GM23338 (cell line): ENCODE measurements around the gene HOXC9. TPM values are rescaled to one million over a fixed set of nuclear protein-coding genes. Genes with fewer than 3 reads are reported as not detected.

ENCODE experiments used
- ATAC-seq: fragments of 200-7000 bp; cut with Tn5 transposase; 3 replicates; pipeline ENCODE4 v1.9.1; 2020
- DNase-seq: peaks from one replicate; pipeline ENCODE4 v3.0.0-alpha.2; 2015; ENCODE audit warnings: low spot score
- H2AFZ ChIP-seq: fragments of 200-600 bp; sonication (generic); 2 replicates; pipeline ENCODE4 v1.8.0; 2016; ENCODE audit warnings: antibody characterized with exemption, mild to moderate bottlenecking, moderate library complexity
- H3F3A ChIP-seq: fragments of 200-600 bp; sonication (generic); replicated peaks from 2 replicates; pipeline ENCODE4 v1.8.0; 2017; ENCODE audit warnings: antibody characterized with exemption, mixed run types, low read depth
- H3K27ac ChIP-seq: fragments of 200-600 bp; sonication (generic); 2 replicates; pipeline ENCODE4 v1.6.1; 2016; ENCODE audit warnings: low read depth
- H3K27me3 ChIP-seq: fragments of 200-600 bp; sonication (generic); 2 replicates; pipeline ENCODE4 v1.8.0; 2016; ENCODE audit warnings: mild to moderate bottlenecking, mixed run types, moderate library complexity; ENCODE audit not compliant: insufficient read depth
- H3K36me3 ChIP-seq: fragments of 200-600 bp; sonication (generic); 2 replicates; pipeline ENCODE4 v1.8.0; 2016; ENCODE audit warnings: mild to moderate bottlenecking; ENCODE audit not compliant: insufficient read depth
- H3K4me1 ChIP-seq: fragments of 200-600 bp; sonication (generic); 2 replicates; pipeline ENCODE4 v1.8.0; 2016; ENCODE audit warnings: mild to moderate bottlenecking, moderate library complexity; ENCODE audit not compliant: insufficient read depth
- H3K4me2 ChIP-seq: fragments of 200-600 bp; sonication (generic); 2 replicates; pipeline ENCODE4 v1.7.1; 2017; ENCODE audit warnings: mixed run types
- H3K4me3 ChIP-seq: fragments of 200-600 bp; sonication (generic); 2 replicates; pipeline ENCODE4 v1.6.1; 2016; ENCODE audit warnings: mixed run types
- H3K79me2 ChIP-seq: fragments of 200-600 bp; sonication (generic); replicated peaks from 2 replicates; pipeline ENCODE4 v1.8.0; 2017; ENCODE audit warnings: mild to moderate bottlenecking; ENCODE audit not compliant: insufficient read depth
- H3K9me2 ChIP-seq: fragments of 200-600 bp; sonication (generic); 2 replicates; pipeline ENCODE4 v1.8.0; 2017; ENCODE audit not compliant: insufficient read depth
- H4K20me1 ChIP-seq: fragments of 200-600 bp; sonication (generic); replicated peaks from 2 replicates; pipeline ENCODE4 v1.8.0; 2017; ENCODE audit warnings: mild to moderate bottlenecking; ENCODE audit not compliant: insufficient read depth
- H3K27ac Mint-ChIP-seq: 2 replicates; pipeline ENCODE4 v1.8.0; 2020; ENCODE audit warnings: inconsistent platforms, mild to moderate bottlenecking, moderate library complexity, mixed read lengths
- H3K27me3 Mint-ChIP-seq: 3 replicates; pipeline ENCODE4 v1.8.0; 2022; ENCODE audit warnings: low read depth, mild to moderate bottlenecking, moderate library complexity, mixed read lengths, inconsistent platforms; ENCODE audit not compliant: insufficient read depth, poor library complexity
- H3K36me3 Mint-ChIP-seq: 3 replicates; pipeline ENCODE4 v1.8.0; 2021; ENCODE audit warnings: low read depth, mild to moderate bottlenecking, inconsistent platforms, moderate library complexity, mixed read lengths
- H3K4me1 Mint-ChIP-seq: 3 replicates; pipeline ENCODE4 v1.8.0; 2020; ENCODE audit warnings: mild to moderate bottlenecking, inconsistent platforms, mixed read lengths
- H3K4me3 Mint-ChIP-seq: 3 replicates; pipeline ENCODE4 v1.8.0; 2021; ENCODE audit warnings: moderate library complexity, mild to moderate bottlenecking, inconsistent platforms, mixed read lengths
- H3K9me3 Mint-ChIP-seq: 3 replicates; pipeline ENCODE4 v1.8.0; 2020; ENCODE audit warnings: moderate library complexity, mild to moderate bottlenecking, inconsistent platforms, mixed read lengths
- CREB1 ChIP-seq: fragments of 250-450 bp; sonication (Bioruptor Pico); IDR thresholded peaks from 2 replicates; pipeline ENCODE4 v1.5.0; 2020; ENCODE audit warnings: low read depth, mild to moderate bottlenecking, moderate library complexity
- EZH2 ChIP-seq: fragments of 200-600 bp; sonication (generic); IDR thresholded peaks from one replicate; pipeline ENCODE4 v1.8.0; 2017; ENCODE audit warnings: antibody characterized with exemption, mild to moderate bottlenecking, low read depth; ENCODE audit not compliant: unreplicated experiment
- EZH2phosphoT487 ChIP-seq: fragments of 200-600 bp; sonication (generic); IDR thresholded peaks from one replicate; pipeline ENCODE4 v1.8.1; 2018; ENCODE audit warnings: antibody characterized with exemption; ENCODE audit not compliant: unreplicated experiment
- JUNB ChIP-seq: IDR thresholded peaks from one replicate; pipeline ENCODE4 v1.6.1; 2016; ENCODE audit warnings: antibody characterized with exemption; ENCODE audit not compliant: unreplicated experiment
- NANOG ChIP-seq: IDR thresholded peaks from 2 replicates; pipeline ENCODE4 v1.6.1; 2016; ENCODE audit warnings: antibody characterized with exemption, borderline replicate concordance
- POLR2AphosphoS5 ChIP-seq: IDR thresholded peaks from 2 replicates; pipeline ENCODE4 v1.6.1; 2016; ENCODE audit warnings: antibody characterized with exemption, low read depth
- STAT1 ChIP-seq: IDR thresholded peaks from one replicate; pipeline ENCODE4 v1.6.1; 2016; ENCODE audit warnings: antibody characterized with exemption; ENCODE audit not compliant: unreplicated experiment
- ZNF114 ChIP-seq: fragments of 250-450 bp; sonication (Bioruptor Pico); IDR thresholded peaks from 2 replicates; pipeline ENCODE4 v1.5.0; 2020; ENCODE audit warnings: mild to moderate bottlenecking, moderate library complexity
- ZNF331 ChIP-seq: fragments of 250-450 bp; sonication (Bioruptor Pico); IDR thresholded peaks from 2 replicates; pipeline ENCODE4 v1.5.0; 2020; ENCODE audit warnings: low read depth, mild to moderate bottlenecking, moderate library complexity
- polyA plus RNA-seq: library from polyadenylated mRNA; unstranded; fragments of >200 nt; fragmentation: Nextera tagmentation; extraction: Ambion mirVana; gene quantifications from 2 replicates; pipeline ENCODE4 v1.2.1, GENCODE V29; 2016
- total RNA-seq: library from RNA; depleted of rRNA; stranded (reverse); fragments of >200 nt; shearing (Covaris generic); gene quantifications from 2 replicates; pipeline ENCODE4 v1.2.3, GENCODE V29; 2014
- TF ChIP-seq, protein P1 (sequence below): IDR thresholded peaks from one replicate; pipeline ENCODE4 v1.6.1; 2018; ENCODE audit warnings: antibody characterized with exemption; ENCODE audit not compliant: unreplicated experiment
- TF ChIP-seq, protein P2 (sequence below), 2 experiments: fragments of 200-600 bp in 1 of 2; sonication (generic) in 1 of 2; conservative IDR thresholded peaks; 2 replicates each; pipeline versions ENCODE4 v1.5.1 to v1.6.1; 2016 to 2017; ENCODE audit warnings: antibody characterized with exemption in 2 of 2, low read depth in 2 of 2, mild to moderate bottlenecking in 2 of 2, moderate library complexity in 1 of 2
- TF ChIP-seq, protein P3 (sequence below): IDR thresholded peaks from 2 replicates; pipeline ENCODE4 v1.6.1; 2016; ENCODE audit warnings: antibody characterized with exemption
- TF ChIP-seq, protein P4 (sequence below): fragments of 250-450 bp; sonication (Bioruptor Pico); IDR thresholded peaks from 2 replicates; pipeline ENCODE4 v1.5.0; 2020; ENCODE audit warnings: mild to moderate bottlenecking, moderate library complexity

HOXC9 gene
- total and polyA plus RNA-seq, 2 experiments from 2014 or later: not detected

DNA sequence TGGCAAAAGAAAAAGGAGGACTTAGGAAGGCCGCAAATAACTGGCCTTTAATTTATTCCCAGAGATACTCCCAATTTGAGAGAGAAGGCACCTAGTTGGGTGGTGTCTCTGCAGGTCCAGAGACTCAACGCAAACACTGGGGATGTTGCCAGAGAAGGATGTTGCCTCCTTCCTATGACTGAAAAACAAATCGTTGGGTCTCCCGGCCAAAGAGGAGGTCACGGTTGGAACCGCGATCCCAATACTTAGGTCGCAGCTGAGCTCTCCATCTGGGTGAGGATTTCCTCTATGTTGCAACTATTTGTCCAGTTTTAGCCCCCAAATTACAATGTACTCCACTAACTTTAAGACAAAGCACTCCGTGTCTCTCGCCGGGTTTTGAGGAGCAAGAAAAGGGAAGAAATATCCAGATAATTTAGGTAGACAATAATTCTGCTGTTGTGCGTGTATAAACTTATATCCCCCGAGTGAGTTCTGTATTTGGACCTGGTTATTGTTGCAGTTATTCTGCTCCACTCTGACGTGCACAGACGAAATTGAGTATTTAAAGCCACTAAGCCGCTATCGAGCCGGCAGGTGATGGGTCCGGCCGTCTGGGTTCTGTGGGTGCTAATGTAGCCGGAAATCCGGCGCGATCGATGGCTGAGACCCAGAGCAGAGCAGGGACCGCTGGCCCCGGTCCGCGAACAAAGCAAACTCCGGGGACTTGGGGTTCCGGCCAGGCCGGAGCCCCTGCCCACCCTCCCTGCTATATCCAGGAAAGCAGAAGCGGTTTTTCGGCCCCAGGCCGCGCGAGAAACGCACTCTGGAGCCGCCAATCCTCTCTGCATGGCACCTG, 39.6 kb upstream of the HOXC9 start:
- Mint-ChIP-seq H3K4me3 (peak overlapping the region; percentile 17; the same call in 1 of the 3 replicates), H3K36me3 (no peaks in the 10 kb centered on the region; the same call in 2 of the 3 replicates), H3K4me1 (peaks cover 20% of the 10 kb centered on the region), H3K9me3 (peaks cover 3% of the 10 kb centered on the region), H3K27ac (no peak overlapping the region), H3K27me3 (peaks cover 100% of the 10 kb centered on the region)
- Histone ChIP-seq H3K4me3 (no peak overlapping the region), H3K79me2 (no peaks in the 10 kb centered on the region), H2AFZ (no peak overlapping the region), H3F3A (peaks cover 49% of the 10 kb centered on the region), H4K20me1 (peaks cover 52% of the 10 kb centered on the region), H3K27ac (no peak overlapping the region), H3K9me2 (no peaks in the 10 kb centered on the region), H3K27me3 (peaks cover 100% of the 10 kb centered on the region), H3K4me2 (peak overlapping the region; percentile 67), H3K4me1 (peaks cover 14% of the 10 kb centered on the region), H3K36me3 (no peaks in the 10 kb centered on the region; the same call in 1 of the 2 replicates)
- no peak for DNase-seq
- no peak for TF ChIP-seq ZNF114 (CRISPR knock-in tag)
- TF ChIP-seq JUNB: no peak
- peak; percentile 99 for TF ChIP-seq EZH2
- TF ChIP-seq, protein P1, sequence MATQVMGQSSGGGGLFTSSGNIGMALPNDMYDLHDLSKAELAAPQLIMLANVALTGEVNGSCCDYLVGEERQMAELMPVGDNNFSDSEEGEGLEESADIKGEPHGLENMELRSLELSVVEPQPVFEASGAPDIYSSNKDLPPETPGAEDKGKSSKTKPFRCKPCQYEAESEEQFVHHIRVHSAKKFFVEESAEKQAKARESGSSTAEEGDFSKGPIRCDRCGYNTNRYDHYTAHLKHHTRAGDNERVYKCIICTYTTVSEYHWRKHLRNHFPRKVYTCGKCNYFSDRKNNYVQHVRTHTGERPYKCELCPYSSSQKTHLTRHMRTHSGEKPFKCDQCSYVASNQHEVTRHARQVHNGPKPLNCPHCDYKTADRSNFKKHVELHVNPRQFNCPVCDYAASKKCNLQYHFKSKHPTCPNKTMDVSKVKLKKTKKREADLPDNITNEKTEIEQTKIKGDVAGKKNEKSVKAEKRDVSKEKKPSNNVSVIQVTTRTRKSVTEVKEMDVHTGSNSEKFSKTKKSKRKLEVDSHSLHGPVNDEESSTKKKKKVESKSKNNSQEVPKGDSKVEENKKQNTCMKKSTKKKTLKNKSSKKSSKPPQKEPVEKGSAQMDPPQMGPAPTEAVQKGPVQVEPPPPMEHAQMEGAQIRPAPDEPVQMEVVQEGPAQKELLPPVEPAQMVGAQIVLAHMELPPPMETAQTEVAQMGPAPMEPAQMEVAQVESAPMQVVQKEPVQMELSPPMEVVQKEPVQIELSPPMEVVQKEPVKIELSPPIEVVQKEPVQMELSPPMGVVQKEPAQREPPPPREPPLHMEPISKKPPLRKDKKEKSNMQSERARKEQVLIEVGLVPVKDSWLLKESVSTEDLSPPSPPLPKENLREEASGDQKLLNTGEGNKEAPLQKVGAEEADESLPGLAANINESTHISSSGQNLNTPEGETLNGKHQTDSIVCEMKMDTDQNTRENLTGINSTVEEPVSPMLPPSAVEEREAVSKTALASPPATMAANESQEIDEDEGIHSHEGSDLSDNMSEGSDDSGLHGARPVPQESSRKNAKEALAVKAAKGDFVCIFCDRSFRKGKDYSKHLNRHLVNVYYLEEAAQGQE: no peak
- no peak for TF ChIP-seq STAT1
- TF ChIP-seq ZNF331 (CRISPR knock-in tag): no peak
- TF ChIP-seq EZH2phosphoT487: peak; percentile 37
- TF ChIP-seq, protein P2, sequence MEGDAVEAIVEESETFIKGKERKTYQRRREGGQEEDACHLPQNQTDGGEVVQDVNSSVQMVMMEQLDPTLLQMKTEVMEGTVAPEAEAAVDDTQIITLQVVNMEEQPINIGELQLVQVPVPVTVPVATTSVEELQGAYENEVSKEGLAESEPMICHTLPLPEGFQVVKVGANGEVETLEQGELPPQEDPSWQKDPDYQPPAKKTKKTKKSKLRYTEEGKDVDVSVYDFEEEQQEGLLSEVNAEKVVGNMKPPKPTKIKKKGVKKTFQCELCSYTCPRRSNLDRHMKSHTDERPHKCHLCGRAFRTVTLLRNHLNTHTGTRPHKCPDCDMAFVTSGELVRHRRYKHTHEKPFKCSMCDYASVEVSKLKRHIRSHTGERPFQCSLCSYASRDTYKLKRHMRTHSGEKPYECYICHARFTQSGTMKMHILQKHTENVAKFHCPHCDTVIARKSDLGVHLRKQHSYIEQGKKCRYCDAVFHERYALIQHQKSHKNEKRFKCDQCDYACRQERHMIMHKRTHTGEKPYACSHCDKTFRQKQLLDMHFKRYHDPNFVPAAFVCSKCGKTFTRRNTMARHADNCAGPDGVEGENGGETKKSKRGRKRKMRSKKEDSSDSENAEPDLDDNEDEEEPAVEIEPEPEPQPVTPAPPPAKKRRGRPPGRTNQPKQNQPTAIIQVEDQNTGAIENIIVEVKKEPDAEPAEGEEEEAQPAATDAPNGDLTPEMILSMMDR (conservative IDR thresholded peaks at IDR 0.05; ENCODE audit: low read depth in 2 of 2): no peak
- no peak for TF ChIP-seq POLR2AphosphoS5
- TF ChIP-seq, protein P3, sequence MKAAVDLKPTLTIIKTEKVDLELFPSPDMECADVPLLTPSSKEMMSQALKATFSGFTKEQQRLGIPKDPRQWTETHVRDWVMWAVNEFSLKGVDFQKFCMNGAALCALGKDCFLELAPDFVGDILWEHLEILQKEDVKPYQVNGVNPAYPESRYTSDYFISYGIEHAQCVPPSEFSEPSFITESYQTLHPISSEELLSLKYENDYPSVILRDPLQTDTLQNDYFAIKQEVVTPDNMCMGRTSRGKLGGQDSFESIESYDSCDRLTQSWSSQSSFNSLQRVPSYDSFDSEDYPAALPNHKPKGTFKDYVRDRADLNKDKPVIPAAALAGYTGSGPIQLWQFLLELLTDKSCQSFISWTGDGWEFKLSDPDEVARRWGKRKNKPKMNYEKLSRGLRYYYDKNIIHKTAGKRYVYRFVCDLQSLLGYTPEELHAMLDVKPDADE: no peak
- no peak for TF ChIP-seq CREB1 (CRISPR knock-in tag)
- TF ChIP-seq NANOG: no peak
- TF ChIP-seq, protein P4, sequence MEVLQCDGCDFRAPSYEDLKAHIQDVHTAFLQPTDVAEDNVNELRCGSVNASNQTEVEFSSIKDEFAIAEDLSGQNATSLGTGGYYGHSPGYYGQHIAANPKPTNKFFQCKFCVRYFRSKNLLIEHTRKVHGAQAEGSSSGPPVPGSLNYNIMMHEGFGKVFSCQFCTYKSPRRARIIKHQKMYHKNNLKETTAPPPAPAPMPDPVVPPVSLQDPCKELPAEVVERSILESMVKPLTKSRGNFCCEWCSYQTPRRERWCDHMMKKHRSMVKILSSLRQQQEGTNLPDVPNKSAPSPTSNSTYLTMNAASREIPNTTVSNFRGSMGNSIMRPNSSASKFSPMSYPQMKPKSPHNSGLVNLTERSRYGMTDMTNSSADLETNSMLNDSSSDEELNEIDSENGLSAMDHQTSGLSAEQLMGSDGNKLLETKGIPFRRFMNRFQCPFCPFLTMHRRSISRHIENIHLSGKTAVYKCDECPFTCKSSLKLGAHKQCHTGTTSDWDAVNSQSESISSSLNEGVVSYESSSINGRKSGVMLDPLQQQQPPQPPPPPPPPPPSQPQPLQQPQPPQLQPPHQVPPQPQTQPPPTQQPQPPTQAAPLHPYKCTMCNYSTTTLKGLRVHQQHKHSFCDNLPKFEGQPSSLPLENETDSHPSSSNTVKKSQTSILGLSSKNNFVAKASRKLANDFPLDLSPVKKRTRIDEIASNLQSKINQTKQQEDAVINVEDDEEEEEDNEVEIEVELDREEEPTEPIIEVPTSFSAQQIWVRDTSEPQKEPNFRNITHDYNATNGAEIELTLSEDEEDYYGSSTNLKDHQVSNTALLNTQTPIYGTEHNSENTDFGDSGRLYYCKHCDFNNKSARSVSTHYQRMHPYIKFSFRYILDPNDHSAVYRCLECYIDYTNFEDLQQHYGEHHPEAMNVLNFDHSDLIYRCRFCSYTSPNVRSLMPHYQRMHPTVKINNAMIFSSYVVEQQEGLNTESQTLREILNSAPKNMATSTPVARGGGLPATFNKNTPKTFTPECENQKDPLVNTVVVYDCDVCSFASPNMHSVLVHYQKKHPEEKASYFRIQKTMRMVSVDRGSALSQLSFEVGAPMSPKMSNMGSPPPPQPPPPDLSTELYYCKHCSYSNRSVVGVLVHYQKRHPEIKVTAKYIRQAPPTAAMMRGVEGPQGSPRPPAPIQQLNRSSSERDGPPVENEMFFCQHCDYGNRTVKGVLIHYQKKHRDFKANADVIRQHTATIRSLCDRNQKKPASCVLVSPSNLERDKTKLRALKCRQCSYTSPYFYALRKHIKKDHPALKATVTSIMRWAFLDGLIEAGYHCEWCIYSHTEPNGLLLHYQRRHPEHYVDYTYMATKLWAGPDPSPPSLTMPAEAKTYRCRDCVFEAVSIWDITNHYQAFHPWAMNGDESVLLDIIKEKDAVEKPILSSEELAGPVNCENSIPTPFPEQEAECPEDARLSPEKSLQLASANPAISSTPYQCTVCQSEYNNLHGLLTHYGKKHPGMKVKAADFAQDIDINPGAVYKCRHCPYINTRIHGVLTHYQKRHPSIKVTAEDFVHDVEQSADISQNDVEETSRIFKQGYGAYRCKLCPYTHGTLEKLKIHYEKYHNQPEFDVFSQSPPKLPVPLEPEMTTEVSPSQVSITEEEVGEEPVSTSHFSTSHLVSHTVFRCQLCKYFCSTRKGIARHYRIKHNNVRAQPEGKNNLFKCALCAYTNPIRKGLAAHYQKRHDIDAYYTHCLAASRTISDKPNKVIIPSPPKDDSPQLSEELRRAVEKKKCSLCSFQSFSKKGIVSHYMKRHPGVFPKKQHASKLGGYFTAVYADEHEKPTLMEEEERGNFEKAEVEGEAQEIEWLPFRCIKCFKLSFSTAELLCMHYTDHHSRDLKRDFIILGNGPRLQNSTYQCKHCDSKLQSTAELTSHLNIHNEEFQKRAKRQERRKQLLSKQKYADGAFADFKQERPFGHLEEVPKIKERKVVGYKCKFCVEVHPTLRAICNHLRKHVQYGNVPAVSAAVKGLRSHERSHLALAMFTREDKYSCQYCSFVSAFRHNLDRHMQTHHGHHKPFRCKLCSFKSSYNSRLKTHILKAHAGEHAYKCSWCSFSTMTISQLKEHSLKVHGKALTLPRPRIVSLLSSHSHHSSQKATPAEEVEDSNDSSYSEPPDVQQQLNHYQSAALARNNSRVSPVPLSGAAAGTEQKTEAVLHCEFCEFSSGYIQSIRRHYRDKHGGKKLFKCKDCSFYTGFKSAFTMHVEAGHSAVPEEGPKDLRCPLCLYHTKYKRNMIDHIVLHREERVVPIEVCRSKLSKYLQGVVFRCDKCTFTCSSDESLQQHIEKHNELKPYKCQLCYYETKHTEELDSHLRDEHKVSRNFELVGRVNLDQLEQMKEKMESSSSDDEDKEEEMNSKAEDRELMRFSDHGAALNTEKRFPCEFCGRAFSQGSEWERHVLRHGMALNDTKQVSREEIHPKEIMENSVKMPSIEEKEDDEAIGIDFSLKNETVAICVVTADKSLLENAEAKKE (CRISPR knock-in tag): no peak
- peak; percentile 7; the same call in 2 of the 3 replicates for ATAC-seq
